Hepatocyte (in vitro differentiated cells): ENCODE data around the gene NLK. TPM values are rescaled to one million over a fixed set of nuclear protein-coding genes. Genes with fewer than 3 reads are reported as not detected.
"Not testable (repeated sequence)": the region's sequence is repeated elsewhere in the genome, so short reads cannot be mapped to it uniquely, and the experiment has no call there.

Experiments
- DNase-seq: peaks from one replicate; pipeline ENCODE4 v3.0.0-alpha.2; 2016; ENCODE audit warnings: low spot score
- H2AFZ ChIP-seq: fragments of 200-600 bp; sonication (generic); 2 replicates; pipeline ENCODE4 v1.6.0; 2016; ENCODE audit warnings: antibody characterized with exemption, mild to moderate bottlenecking
- H3K27ac ChIP-seq: fragments of 200-600 bp; sonication (generic); 2 replicates; pipeline ENCODE4 v1.5.1; 2016; ENCODE audit warnings: mild to moderate bottlenecking
- H3K27me3 ChIP-seq: fragments of 200-600 bp; sonication (generic); 2 replicates; pipeline ENCODE4 v1.6.1; 2016
- H3K36me3 ChIP-seq: fragments of 200-600 bp; sonication (generic); replicated peaks from 2 replicates; pipeline ENCODE4 v1.5.1; 2016; ENCODE audit warnings: low read depth; ENCODE audit not compliant: insufficient read depth
- H3K4me1 ChIP-seq: fragments of 200-600 bp; sonication (generic); 2 replicates; pipeline ENCODE4 v1.5.1; 2016; ENCODE audit warnings: mild to moderate bottlenecking, moderate library complexity; ENCODE audit not compliant: insufficient read depth
- H3K4me2 ChIP-seq: fragments of 200-600 bp; sonication (generic); 2 replicates; pipeline ENCODE4 v1.6.0; 2016
- H3K4me3 ChIP-seq: fragments of 200-600 bp; sonication (generic); 2 replicates; pipeline ENCODE4 v1.5.1; 2016; ENCODE audit warnings: mild to moderate bottlenecking
- H3K79me2 ChIP-seq: fragments of 200-600 bp; sonication (generic); 2 replicates; pipeline ENCODE4 v1.6.0; 2017; ENCODE audit warnings: mild to moderate bottlenecking
- H3K9me2 ChIP-seq: fragments of 200-600 bp; sonication (generic); replicated peaks from 2 replicates; pipeline ENCODE4 v1.6.0; 2017; ENCODE audit warnings: mild to moderate bottlenecking; ENCODE audit not compliant: insufficient read depth
- H3K9me3 ChIP-seq: fragments of 200-600 bp; sonication (generic); 2 replicates; pipeline ENCODE4 v1.5.1; 2016; ENCODE audit warnings: low read depth, mild to moderate bottlenecking
- H4K20me1 ChIP-seq: fragments of 200-600 bp; sonication (generic); 2 replicates; pipeline ENCODE4 v1.6.0; 2016; ENCODE audit warnings: mild to moderate bottlenecking; ENCODE audit not compliant: insufficient read depth, poor library complexity, severe bottlenecking
- CTCF ChIP-seq: fragments of 200-600 bp; sonication (generic); IDR thresholded peaks from 2 replicates; pipeline ENCODE4 v1.5.1; 2016; ENCODE audit warnings: antibody characterized with exemption, mild to moderate bottlenecking; ENCODE audit not compliant: poor library complexity
- EZH2 ChIP-seq: fragments of 200-600 bp; sonication (generic); IDR thresholded peaks from 2 replicates; pipeline ENCODE4 v1.6.1; 2016; ENCODE audit warnings: antibody characterized with exemption, mild to moderate bottlenecking, borderline replicate concordance
- EZH2phosphoT487 ChIP-seq: fragments of 200-600 bp; sonication (generic); IDR thresholded peaks from one replicate; pipeline ENCODE4 v1.6.1; 2018; ENCODE audit warnings: antibody characterized with exemption, mild to moderate bottlenecking, low read depth, moderate library complexity; ENCODE audit not compliant: unreplicated experiment, severe bottlenecking
- WGBS: methylation state at CpG from one replicate; pipeline ENCODE4 v1.1.6; 2016; ENCODE audit warnings: low lambda C conversion rate; ENCODE audit errors: missing lambda C conversion rate; 5-methylcytosine and 5-hydroxymethylcytosine counted together
- polyA plus RNA-seq: library from polyadenylated mRNA; unstranded; fragments of >200 nt; fragmentation: Nextera tagmentation; extraction: Ambion mirVana; gene quantifications from 2 replicates; pipeline ENCODE4 v1.2.1, GENCODE V29; 2016
- total RNA-seq: library from RNA; depleted of rRNA; stranded (reverse); fragments of >200 nt; gene quantifications from 2 replicates; pipeline ENCODE4 v1.2.3, GENCODE V29; 2014

NLK gene
- total and polyA plus RNA-seq, 2 experiments from 2014 or later: 5.2 to 24.9 TPM

DNA sequence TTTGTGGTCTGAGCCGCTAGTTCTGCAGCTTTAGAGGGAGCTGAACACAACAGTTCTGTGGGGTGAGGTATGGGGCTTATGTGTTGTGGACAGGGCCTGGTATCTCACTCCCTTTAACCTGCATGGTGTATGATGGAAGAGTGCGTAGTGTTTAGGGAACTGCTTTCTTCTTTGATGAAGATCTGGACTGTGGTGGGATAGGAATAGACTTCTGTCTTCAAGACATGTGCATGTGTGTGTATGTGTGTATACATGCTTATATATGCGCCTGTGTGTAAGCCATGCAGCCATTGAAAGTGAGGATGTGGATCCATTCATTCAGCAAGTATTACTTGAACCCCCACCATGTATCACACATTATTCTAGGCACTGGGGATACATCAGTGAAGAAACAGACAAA lies 161.8 kb downstream of the NLK start:
- H3K79me2 ChIP-seq: no peaks in the 10 kb centered on the region
- no peaks in the 10 kb centered on the region for H3K4me1 ChIP-seq
- H4K20me1 ChIP-seq: no peaks in the 10 kb centered on the region
- H3K9me3 ChIP-seq: no peaks in the 10 kb centered on the region
- H3K9me2 ChIP-seq: no peaks in the 10 kb centered on the region
- H3K36me3 ChIP-seq: no peaks in the 10 kb centered on the region
- no peak overlapping the region for H3K4me3 ChIP-seq
- no peaks in the 10 kb centered on the region for H3K27me3 ChIP-seq
- H3K4me2 ChIP-seq: no peak overlapping the region
- H3K27ac ChIP-seq: no peak overlapping the region
- WGBS: 94% methylated on average over 3 of the region's 3 CpGs
- no peak overlapping the region for H2AFZ ChIP-seq
- DNase-seq: no peak
- TF ChIP-seq CTCF (no peak), EZH2phosphoT487 (no peak), EZH2 (no peak)

GRCh38 chr17:28204751-28205150 lies 162.3 kb downstream of the NLK start:
- no peak for DNase-seq
- H4K20me1 ChIP-seq: no peaks in the 10 kb centered on the region
- H2AFZ ChIP-seq: no peak overlapping the region
- H3K4me2 ChIP-seq: no peak overlapping the region
- no peaks in the 10 kb centered on the region for H3K79me2 ChIP-seq
- no peaks in the 10 kb centered on the region for H3K4me1 ChIP-seq
- H3K27ac ChIP-seq: no peak overlapping the region
- H3K4me3 ChIP-seq: no peak overlapping the region
- no peaks in the 10 kb centered on the region for H3K27me3 ChIP-seq
- H3K9me2 ChIP-seq: no peaks in the 10 kb centered on the region
- TF ChIP-seq EZH2phosphoT487 (no peak), CTCF (no peak), EZH2 (no peak)
- no peaks in the 10 kb centered on the region for H3K36me3 ChIP-seq
- WGBS: 70% methylated on average over 1 of the region's 1 CpG
- no peaks in the 10 kb centered on the region for H3K9me3 ChIP-seq

- Histone ChIP-seq H3K27ac (no peak overlapping the region), H2AFZ (no peak overlapping the region), H3K9me3 (no peaks in the 10 kb centered on the region), H3K4me3 (no peak overlapping the region), H3K4me2 (no peak overlapping the region), H3K36me3 (no peaks in the 10 kb centered on the region), H4K20me1 (no peaks in the 10 kb centered on the region), H3K27me3 (no peaks in the 10 kb centered on the region), H3K79me2 (no peaks in the 10 kb centered on the region), H3K9me2 (no peaks in the 10 kb centered on the region), H3K4me1 (no peaks in the 10 kb centered on the region)
- no peak for DNase-seq
- TF ChIP-seq EZH2 (no peak), CTCF (no peak), EZH2phosphoT487 (no peak)
Observed at GRCh38 chr17:28206292-28206691, 163.8 kb downstream of the NLK start.

GRCh38 chr17:28211811-28212210 lies 169.3 kb downstream of the NLK start:
- WGBS: 83% methylated on average over 7 of the region's 7 CpGs

GRCh38 chr17:28213578-28213977 lies 171.1 kb downstream of the NLK start:
- H3K27ac ChIP-seq, H3K79me2 ChIP-seq, H3K9me2 ChIP-seq, H4K20me1 ChIP-seq, H3K4me2 ChIP-seq, H3K4me1 ChIP-seq, DNase-seq, H3K36me3 ChIP-seq, H3K27me3 ChIP-seq, H3K4me3 ChIP-seq, H3K9me3 ChIP-seq, H2AFZ ChIP-seq: not testable (repeated sequence)
- WGBS: 97% methylated on average over 2 of the region's 2 CpGs

More at GRCh38 chr17:28211811-28212210, 169.3 kb downstream of the NLK start:
- no peaks in the 10 kb centered on the region for H4K20me1 ChIP-seq
- H3K27ac ChIP-seq: no peak overlapping the region
- no peaks in the 10 kb centered on the region for H3K27me3 ChIP-seq
- no peak overlapping the region for H3K4me2 ChIP-seq
- no peaks in the 10 kb centered on the region for H3K79me2 ChIP-seq
- no peak for TF ChIP-seq EZH2phosphoT487
- TF ChIP-seq EZH2: no peak
- TF ChIP-seq CTCF: no peak
- no peaks in the 10 kb centered on the region for H3K9me3 ChIP-seq
- H3K36me3 ChIP-seq: no peaks in the 10 kb centered on the region
- H3K4me1 ChIP-seq: no peaks in the 10 kb centered on the region
- H3K9me2 ChIP-seq: no peaks in the 10 kb centered on the region
- H3K4me3 ChIP-seq: no peak overlapping the region
- H2AFZ ChIP-seq: no peak overlapping the region
- no peak for DNase-seq
